WERI-Rb-1 (cell line): ENCODE measurements around the gene NT5E.

ENCODE experiments used
- DNase-seq: peaks from one replicate; pipeline ENCODE4 v3.0.0-alpha.2; 2020
- H3K27ac ChIP-seq: fragments of 250-450 bp; sonication (Bioruptor Pico); 2 replicates; pipeline ENCODE4 v1.5.1; 2020; ENCODE audit warnings: mild to moderate bottlenecking, moderate library complexity
- H3K27me3 ChIP-seq: fragments of 250-450 bp; sonication (Bioruptor Pico); 2 replicates; pipeline ENCODE4 v1.5.1; 2021; ENCODE audit warnings: mild to moderate bottlenecking, low read depth, moderate library complexity; ENCODE audit not compliant: insufficient read depth, severe bottlenecking
- H3K36me3 ChIP-seq: fragments of 250-450 bp; sonication (Bioruptor Pico); 2 replicates; pipeline ENCODE4 v1.5.1; 2020; ENCODE audit warnings: mild to moderate bottlenecking, moderate library complexity
- H3K4me3 ChIP-seq: 2 replicates; pipeline ENCODE4 v1.5.1; 2011; ENCODE audit warnings: low read depth, mild to moderate bottlenecking, control low read depth, low read length
- H3K9me3 ChIP-seq: fragments of 250-450 bp; sonication (Bioruptor Pico); 2 replicates; pipeline ENCODE4 v1.5.1; 2021; ENCODE audit warnings: mild to moderate bottlenecking, moderate library complexity; ENCODE audit not compliant: severe bottlenecking
- CTCF ChIP-seq: IDR thresholded peaks from 2 replicates; pipeline ENCODE4 v1.5.1; 2011; ENCODE audit warnings: low read depth, mild to moderate bottlenecking, control low read depth, inconsistent platforms, low read length

NT5E gene

DNA sequence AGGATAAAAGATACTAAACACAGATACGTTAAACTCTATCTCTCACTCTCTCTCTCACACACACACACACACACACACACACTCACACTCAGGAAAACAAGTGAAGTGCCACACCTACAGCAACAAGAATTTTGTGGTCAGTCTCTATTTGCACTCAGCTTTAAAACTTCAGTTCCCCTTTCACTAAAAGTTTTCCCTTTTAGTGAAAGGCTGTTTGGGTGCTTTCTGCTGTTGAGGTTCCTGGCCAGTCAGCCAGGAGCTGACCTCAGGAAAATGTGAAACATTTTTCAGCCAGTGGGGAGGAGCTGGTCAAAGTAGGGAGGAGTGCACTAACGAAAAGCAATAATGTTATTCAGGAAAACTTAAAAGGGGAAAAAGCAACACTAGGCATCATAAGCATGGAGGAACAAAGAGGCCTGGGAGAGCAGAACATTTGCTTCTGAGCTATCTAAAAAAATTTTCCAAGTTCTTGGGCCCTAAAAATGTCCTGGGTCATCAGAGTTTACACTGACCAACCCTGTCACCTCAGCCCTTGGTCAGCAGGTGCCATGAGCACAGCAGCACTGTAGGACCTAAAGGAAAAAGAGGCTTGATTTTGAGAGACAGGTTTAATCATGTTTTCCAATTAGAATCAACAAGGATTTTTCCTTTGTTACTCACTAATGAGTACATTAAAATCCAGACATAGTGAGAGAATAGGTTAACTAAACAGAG, 30.7 kb upstream of the NT5E start:
- DNase-seq = no peak
- Histone ChIP-seq H3K9me3 (no peaks in the 10 kb centered on the region), H3K36me3 (no peaks in the 10 kb centered on the region), H3K4me3 (no peak overlapping the region), H3K27me3 (peaks cover 25% of the 10 kb centered on the region), H3K27ac (no peak overlapping the region)
- no peak for TF ChIP-seq CTCF

- peaks cover 18% of the 10 kb centered on the region for H3K27me3 ChIP-seq
- H3K9me3 ChIP-seq = no peaks in the 10 kb centered on the region
- H3K4me3 ChIP-seq = no peak overlapping the region
- no peaks in the 10 kb centered on the region for H3K36me3 ChIP-seq
- no peak for TF ChIP-seq CTCF
- H3K27ac ChIP-seq = no peak overlapping the region
- DNase-seq = no peak
Measured at GRCh38 chr6:85420551-85420950, 29.3 kb upstream of the NT5E start.

DNA sequence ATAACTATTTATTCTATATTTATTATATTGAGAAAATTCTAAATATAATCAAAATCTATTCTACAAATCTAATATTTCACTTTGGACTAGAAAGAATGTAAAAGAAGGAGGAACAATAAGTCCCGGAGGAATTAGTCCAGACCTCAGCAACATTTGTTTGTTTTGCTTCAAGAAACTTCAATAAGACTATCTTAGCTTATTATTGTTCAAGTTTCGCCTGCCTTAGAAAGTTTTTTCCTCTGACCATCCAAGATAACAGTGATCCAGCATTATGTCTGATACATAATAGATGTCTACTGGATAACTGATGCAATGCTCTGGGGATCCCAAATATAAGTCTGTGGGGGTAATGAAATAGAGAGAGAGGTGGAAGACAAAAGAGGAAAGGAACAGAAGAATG, 28.7 kb upstream of the NT5E start:
- H3K4me3 ChIP-seq = no peak overlapping the region
- no peak overlapping the region for H3K27ac ChIP-seq
- no peak for DNase-seq
- no peak for TF ChIP-seq CTCF
- peaks cover 18% of the 10 kb centered on the region for H3K27me3 ChIP-seq
- no peaks in the 10 kb centered on the region for H3K36me3 ChIP-seq
- H3K9me3 ChIP-seq = no peaks in the 10 kb centered on the region

- DNase-seq = no peak
- no peak for TF ChIP-seq CTCF
- H3K4me3 ChIP-seq = no peak overlapping the region
- H3K27ac ChIP-seq = no peak overlapping the region
- H3K36me3 ChIP-seq = no peaks in the 10 kb centered on the region
- H3K27me3 ChIP-seq = peaks cover 14% of the 10 kb centered on the region
- H3K9me3 ChIP-seq = peaks cover 2% of the 10 kb centered on the region
Measured at GRCh38 chr6:85421972-85422371, 27.9 kb upstream of the NT5E start.

- H3K9me3 ChIP-seq = peaks cover 2% of the 10 kb centered on the region
- TF ChIP-seq CTCF = no peak
- H3K27me3 ChIP-seq = peaks cover 15% of the 10 kb centered on the region
- H3K4me3 ChIP-seq = no peak overlapping the region
- DNase-seq = no peak
- H3K27ac ChIP-seq = no peak overlapping the region
- H3K36me3 ChIP-seq = no peaks in the 10 kb centered on the region
Measured at GRCh38 chr6:85422996-85423395, 26.9 kb upstream of the NT5E start.

DNA sequence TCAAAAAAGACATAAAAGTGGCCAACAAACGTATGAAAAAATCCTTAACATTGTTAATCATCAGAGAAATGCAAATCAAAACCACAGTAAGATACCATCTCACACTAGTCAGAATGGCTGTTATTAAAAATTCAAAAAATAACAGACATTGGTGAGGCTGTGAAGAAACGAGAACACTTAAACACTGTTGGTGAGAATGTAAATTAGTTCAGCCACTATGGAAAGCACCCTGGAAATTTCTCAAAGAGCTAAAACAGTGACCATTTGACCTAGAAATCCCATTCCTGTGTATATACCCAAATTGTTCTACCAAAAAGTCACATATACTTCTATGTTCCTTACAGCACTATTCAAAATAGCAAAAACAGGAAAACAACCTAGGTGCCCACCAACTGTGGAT, 24.9 kb upstream of the NT5E start:
- H3K27me3 ChIP-seq = peaks cover 19% of the 10 kb centered on the region
- H3K36me3 ChIP-seq = no peaks in the 10 kb centered on the region
- H3K9me3 ChIP-seq = peaks cover 2% of the 10 kb centered on the region
- H3K27ac ChIP-seq = no peak overlapping the region
- no peak overlapping the region for H3K4me3 ChIP-seq
- TF ChIP-seq CTCF = no peak
- DNase-seq = no peak
